GM19324 (cell line): Measurements from ENCODE around the gene MPRIP.
"Not testable (repeated sequence)": the region's sequence is repeated elsewhere in the genome, so short reads cannot be mapped to it uniquely, and the experiment has no call there.

Experiments used
- ATAC-seq: cut with Tn5 transposase; IDR thresholded peaks from one replicate; pipeline ENCODE4 v1.9.1; 2021; ENCODE audit warnings: mild to moderate bottlenecking, moderate library complexity; ENCODE audit not compliant: unreplicated experiment, low FRiP score

The MPRIP gene, protein sequence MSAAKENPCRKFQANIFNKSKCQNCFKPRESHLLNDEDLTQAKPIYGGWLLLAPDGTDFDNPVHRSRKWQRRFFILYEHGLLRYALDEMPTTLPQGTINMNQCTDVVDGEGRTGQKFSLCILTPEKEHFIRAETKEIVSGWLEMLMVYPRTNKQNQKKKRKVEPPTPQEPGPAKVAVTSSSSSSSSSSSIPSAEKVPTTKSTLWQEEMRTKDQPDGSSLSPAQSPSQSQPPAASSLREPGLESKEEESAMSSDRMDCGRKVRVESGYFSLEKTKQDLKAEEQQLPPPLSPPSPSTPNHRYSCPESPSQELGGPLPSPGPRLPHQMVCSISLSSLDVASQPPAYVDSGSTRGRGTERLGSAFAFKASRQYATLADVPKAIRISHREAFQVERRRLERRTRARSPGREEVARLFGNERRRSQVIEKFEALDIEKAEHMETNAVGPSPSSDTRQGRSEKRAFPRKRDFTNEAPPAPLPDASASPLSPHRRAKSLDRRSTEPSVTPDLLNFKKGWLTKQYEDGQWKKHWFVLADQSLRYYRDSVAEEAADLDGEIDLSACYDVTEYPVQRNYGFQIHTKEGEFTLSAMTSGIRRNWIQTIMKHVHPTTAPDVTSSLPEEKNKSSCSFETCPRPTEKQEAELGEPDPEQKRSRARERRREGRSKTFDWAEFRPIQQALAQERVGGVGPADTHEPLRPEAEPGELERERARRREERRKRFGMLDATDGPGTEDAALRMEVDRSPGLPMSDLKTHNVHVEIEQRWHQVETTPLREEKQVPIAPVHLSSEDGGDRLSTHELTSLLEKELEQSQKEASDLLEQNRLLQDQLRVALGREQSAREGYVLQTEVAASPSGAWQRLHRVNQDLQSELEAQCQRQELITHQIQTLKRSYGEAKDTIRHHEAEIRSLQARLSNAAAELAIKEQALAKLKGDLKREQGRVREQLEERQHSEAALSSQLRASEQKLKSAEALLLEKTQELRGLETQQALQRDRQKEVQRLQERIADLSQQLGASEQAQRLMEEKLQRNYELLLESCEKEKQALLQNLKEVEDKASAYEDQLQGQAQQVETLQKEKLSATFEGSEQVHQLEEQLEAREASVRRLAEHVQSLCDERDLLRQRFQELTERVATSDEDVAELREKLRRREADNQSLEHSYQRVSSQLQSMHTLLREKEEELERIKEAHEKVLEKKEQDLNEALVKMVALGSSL (N-terminal part only)

DNA sequence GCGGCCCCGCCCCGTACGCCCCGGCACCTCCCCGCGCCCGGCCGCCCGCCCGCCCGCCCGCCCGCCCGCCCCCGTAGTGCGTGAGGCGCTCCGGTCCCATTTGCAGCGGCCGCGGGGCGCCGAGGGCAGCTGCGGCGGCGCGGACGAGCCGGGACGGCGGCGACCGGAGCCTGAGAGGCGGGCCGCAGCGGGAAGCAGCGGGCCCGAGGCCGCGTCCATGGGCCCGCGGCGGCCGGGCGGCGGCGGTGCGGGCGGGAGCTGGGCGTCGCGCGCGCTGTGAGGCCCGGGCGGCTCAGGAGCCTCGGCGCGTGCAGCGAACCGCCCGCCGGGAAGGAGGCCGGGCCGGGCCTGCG, at the start of gene MPRIP:
Gene MPRIP (plus strand): TSS at position 74 of the 353 bp plus-strand sequence. CDS start 392 bp downstream, outside the sequence.
- no peak for ATAC-seq

DNA sequence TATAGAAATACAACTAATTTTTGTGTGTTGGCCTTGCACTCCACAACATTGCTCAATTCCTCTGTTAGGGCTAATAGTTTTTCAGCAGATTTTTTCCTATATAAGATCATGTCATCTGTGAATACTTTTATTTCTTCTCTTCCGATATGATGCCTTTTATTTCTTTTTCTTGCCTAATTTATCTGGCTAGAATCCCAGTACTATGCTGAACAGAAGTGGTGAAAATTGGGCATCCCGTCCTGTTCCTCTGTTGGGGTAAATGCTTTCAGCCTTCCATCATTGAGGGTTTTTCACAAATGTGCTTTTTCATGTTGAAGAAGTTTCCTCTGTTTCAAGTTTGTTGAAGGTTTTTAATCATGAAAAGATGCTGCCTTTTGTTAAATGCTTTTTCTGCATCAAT, 47.6 kb upstream of the MPRIP start:
- no peak for ATAC-seq

DNA sequence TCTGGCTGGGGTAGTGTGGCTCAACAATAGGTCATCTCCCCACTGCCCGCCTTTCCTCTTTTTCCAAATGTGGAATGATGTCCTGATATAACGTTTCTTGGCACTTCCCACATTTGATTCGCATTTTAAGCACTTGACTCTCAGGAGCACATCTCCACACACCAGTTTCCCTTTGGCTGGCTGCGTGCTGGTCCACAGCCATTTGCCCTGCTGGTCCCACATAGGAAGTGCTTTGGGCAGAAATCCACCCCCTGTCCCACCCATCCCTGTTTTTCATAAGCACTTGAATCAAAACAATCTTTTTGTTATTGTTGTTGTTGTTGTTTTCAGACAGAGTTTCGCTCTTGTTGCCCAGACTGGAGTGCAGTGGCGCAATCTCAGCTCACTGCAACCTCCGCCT, 46.3 kb upstream of the MPRIP start:
- no peak for ATAC-seq

DNA sequence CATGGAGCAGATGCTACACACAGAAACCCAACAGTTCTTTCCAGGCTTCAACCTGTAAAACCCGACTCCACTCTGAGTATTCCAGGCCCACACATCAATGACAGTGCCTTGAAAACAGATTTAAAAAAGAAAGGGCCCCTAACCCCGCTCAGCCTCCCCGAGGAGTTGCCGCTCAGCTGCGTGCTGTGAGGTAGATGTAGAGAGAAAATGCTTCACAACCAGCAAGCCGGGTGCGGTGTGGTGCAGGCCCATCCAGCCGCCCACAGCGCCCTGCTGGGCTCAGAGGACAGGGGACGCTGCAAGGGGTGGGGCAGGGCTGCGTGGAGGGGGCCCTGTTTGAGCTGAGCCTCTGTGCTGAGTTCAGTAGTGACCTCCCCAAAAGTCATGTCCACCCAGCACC, 45.5 kb upstream of the MPRIP start:
- not testable (repeated sequence) for ATAC-seq

DNA sequence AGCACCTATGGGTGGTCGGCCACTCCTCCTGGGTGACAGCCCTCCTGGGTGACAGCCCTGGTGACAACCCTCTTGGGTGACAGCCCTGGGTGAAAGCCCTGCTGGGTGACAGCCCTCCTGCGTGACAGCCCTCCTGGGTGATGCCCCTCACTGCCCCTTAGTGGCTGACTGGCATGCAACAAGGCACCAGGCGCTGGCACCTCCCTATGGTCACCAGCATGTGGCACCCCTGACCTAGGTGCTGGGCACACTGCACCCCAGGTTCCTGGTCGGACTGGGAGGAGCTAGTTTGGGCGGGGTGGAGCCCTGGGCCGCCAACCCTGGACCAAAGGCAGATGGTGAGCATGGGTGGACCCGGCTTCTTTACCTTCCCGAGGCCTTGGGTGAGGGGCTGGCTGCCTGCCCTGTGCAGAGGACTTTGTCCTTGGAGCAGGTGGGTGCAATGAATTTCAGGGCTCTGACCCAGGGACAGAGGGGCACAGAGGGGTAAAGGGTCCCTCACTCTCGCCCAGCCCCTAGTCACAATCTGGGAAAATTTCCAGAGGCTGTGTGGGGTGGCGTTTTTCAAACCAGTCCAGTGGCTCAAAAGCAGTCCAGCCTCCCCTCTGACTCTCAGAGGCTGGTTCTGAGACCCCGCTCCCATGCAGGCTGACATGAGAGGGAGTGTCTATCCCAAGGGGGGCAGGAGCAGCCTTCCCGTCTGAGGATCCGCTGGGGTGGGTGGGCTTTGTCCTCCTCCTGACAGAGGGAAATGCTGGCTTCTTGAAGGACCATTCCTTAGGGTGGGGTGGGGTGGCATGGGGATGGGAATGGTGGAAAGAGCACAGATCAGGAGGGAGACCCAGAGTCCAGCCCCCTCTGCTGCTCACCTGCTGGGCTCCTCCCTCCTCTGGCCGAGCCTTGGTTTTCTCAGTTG, 44.5 kb upstream of the MPRIP start:
- no peak for ATAC-seq

DNA sequence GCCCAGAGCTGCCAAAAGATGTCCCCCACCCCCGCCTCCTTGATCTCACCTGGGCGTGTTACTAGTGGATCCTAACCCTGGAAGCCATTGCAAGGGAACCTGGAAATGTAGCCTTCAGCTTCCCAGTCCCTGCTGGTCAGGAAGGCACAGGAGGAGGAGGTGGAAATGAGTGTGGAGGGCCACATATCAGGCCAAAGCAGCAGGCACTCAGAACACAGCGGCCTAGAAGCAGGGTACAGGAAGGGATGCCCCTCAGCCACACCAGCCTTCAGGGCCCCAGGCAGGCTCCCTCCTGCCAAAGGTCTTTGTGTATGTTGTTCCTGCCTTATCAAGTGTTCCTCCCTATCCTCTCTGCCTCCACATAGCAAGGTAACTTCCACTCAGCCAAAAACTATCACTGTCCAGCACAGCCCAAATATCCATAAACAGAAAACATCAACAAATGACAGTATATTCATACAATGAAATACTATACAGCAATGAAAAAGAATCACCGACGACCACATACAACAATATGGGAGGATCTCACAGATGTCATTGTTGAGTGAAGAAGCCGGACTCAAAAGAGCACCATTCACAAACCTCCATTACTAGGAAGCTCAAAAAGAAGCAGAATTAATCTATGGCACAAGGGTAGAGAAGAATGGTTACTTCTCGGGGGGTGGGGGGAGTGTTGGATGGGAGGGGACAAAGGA, 42.2 kb upstream of the MPRIP start:
- no peak for ATAC-seq

DNA sequence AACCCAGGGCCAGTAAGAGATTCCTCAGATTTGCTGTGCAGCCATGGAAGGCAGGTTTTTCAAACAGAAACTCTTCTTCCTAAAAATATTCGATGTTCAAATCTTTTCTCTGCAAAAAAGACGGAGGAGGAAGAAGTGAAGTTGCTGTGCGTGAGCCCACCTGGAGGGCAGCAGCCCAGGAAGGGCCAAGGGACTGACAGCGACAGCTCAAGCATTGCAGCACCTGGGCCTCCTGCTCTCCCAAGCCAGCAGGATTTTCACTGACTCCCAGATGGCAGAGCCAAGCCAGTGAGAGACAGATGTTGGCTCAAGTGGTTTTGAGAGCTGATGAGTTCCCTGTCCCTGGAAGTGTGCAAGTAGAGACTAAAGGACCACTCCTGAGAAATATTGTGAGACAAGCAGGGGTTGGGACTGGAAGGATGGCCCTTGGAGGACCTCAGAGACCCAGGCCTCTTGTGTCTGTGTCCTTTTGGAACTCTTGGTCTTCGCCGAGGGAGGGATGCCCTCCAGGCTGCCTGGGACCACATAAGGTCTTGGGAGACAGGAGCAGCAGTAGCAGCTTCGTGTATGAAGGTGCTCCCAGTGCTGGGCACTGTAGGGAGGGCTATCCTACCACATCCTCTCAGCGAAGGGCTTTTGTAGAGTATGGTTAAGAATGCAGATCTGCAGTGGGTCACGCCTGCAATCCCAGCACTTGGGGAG, 41.0 kb upstream of the MPRIP start:
- ATAC-seq: peak; percentile 15

DNA sequence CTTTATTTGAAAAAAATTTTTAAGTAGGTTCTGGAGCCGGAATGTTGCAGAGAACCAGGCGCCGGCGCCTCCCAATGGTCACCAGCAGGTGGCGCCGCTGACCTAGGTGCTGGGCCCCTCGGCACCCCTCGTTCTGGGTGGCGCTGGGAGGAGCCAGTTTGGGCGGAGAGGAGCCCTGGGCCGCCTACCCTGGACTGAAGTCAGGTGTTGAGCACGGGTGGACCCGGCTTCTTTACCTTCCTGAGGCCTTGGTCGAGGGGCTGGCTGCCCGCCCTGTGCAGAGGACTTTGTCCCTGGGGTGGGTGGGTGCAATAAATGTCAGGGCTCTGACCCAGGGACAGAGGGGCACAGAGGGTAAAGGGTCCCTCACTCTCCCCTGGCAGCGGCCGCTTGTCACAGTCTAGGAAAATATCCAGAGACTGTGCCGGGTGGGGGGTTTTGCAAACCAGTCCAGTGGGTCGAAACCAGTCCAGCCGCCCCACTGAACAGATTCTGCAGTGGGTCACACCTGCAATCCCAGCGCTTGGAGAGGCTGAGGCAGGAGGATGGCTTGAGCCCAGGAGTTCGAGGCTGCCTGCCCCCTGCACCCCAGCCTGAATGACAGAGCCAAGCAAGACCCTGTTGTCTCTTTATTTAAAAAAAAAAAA, 40.3 kb upstream of the MPRIP start:
- peak; percentile 51 for ATAC-seq

DNA sequence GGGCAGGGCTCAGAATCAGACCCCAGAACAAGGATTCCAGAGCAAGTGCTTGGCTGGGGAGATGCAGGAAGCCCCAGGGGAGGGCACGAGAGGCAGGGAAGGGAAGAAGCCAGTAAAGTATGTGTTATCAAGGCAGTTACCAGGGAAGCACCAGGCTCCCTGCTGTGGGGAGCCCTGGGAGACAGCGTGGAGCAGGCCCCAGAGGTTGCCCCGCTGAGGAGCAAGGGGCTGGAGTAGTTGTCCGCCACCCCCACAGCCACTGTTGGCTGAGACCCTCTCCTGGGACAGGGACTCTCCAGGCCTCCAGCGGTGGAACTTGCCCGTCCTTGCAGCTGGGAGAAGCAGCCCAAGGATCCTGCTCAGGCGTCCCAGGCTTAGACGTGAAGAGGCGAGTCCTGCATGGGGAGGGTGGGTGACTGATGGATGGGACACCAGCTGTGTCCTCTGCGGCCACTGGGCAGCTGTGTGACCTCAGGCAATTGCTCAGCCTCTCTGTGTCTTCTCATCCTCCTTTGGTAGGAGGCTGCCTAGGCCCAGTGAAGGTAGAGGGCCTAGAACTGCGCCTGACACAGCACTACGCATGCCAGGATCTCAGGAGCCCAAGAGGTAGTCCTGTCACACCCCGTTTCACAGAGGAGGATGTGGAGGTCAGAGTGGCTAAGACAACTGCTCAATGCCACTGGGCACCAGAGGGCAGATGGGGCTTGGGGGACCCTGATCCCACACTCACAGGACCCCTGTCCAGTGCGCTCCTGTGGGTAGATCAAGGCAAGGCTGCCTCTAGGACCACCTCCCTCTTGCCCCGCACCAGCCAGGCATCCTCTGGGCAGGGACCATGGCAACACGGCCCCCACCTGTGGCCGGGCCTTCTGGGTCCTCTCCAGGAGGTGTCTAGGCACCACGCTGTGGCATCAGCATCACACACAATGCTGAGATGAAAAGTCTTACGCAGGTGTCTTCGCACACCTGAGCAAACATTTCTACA, 39.2 kb upstream of the MPRIP start:
- not testable (repeated sequence) for ATAC-seq

DNA sequence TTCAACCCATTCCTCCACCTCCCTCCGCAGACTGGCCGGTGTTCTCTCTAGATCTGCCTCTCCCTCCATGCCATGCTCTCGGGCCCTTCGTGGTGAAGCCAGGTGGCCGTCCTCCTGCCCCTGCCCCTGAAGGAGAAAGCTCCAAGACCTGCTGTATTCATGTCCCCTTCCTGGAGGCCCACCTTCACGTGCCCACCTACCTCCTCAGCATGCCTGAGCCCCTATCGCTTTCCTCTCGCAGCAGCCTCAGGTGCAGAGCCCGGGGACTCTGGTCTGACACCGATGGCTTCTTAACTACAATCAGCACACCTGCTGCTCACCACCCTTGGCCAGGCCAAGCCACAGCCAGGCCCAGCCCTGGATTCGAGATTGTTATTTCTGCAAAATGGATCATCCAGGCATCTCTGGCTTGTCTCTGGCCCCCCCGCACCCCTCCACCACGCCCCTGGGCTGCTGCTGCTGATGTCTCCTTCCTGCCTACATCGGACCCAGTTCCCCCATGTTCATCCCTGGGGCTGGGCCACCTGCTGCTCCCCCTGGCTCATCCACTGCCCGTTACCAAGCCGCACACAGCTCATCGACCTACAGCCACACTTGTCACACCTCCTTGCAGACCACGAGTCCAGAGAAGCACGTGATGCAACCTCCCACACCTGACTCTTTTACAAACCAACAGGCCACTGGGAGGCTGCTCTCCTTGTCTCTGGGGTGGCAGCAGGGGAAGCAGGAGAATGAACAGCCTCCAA, 37.8 kb upstream of the MPRIP start:
- ATAC-seq: no peak

DNA sequence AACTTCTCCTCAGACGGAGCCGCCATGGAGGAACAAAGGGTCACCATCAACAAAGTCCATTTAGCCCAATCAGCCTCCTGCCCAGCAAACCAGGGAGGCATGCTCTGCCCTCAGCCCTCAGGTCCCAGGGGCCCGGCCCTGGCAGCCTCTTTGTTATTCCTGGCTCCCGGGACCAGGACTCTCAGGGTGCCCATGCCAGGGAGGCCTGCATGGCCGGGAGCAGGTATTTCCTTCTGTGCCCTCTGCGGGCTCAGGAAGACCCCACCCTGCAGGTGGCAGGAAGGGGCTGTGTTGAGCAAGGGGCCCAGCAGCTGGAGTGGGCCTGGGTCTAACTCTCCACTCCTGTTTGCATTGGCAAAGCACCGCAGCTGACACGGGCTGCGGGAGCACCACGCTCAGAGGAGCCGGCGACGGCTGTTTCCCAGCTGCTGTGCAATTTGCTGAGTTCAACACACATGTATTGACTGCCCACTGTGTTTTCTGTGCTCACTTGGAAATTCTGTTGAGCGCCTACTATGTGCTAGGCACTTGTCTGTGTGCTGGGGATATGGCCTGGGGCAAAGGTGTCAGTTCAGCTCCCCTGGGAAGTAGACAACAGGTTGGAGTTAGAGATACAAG, 37.2 kb upstream of the MPRIP start:
- not testable (repeated sequence) for ATAC-seq

DNA sequence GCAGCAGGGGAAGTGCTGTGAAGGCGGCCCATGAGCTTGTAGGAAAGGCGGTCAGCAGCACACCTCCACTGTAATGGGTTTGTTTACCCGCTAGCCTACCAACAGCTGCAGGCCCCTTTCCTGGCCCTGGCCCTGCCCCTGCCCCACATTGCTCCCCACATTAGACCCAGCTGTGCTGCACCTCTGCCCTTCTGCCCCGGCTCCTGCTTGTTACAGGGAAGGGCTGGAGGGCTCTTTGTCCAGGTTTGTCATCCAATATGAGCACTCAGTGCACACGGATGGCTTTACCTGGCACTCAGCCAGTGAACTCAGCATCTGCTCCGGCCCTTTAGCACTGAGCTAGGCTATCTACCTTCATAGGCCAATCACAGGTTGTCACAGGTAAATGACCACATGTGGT, 34.4 kb upstream of the MPRIP start:
- ATAC-seq: not testable (repeated sequence)

DNA sequence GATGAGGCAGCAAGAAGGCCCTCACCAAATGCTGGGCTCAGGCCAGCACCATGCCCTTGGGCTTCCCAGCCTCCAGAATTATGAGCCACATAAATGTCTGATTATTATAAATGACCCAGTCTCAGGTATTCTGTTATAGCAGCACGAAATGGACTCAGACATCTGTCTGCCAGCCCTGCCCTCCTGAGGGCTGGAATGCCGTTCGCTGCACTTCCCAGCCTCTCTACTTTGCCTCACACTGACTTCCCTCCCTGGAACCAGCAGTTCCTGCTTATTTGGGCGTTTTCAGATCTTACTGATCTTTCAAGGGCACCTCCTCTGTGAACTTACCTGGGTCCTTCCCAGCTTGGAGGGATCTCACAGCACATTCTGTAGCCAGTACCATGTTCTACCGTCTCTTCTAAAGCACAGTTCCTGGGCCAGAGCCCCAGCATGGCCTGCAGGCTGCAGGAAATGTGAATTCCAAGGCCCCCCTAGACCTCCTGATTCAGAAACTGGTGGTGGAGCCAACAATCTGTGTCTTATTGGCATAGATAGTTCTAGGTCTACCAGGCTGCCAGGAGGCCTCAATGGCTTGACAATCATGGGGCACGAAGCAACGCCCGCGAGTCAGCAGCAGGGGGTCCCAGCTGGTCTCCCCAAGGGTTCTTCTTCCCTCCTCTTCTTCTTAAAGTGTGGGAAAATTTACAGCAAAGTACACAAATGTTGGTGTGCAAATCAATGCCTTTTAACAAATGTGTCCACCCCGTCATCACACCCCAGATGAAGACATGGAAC, 33.4 kb upstream of the MPRIP start:
- not testable (repeated sequence) for ATAC-seq

DNA sequence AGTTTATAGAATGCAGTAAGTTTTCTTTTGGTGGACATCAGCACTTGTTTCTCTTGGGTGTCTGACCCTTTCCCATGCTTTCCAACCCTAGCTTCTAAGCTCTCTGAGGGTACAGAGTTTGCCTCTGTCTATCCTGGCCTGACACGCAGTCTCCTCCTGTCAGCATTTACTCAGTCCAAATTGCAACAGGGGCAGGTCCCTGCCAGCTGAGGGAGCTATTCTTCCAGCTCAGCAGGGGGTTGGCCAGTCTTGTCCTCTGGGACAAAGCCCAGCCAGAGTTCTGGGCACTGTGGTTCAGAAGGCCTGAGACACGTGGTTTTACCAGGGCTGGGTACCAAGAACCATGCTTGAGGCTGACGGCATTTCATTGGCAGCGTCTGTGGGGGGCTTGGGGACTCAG, 32.3 kb upstream of the MPRIP start:
- ATAC-seq: not testable (repeated sequence)

DNA sequence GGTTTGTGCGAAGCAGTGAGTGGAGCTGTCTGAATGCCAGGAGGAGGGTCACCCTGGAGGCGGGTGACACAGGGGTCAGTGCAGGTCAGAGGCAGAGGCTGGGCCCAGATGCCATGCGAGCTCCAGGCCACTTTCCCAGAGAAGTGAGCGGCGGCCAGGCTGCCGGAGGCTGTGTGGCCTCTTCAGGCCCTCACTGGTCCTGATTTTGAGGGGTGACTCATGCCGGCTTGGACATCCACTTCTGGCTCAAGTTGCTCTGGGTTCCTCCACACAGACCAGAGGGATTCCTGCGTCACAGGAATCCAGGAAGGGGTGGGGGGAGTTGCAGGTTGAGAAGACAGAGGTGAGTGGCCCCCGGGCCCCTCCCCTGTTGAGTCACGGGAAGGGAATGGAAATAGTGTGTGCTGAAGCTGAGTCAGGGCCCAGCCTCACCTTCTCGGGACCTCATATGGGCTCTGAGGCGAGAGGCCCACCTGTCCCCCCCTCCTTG, 31.7 kb upstream of the MPRIP start:
- ATAC-seq: not testable (repeated sequence)
